ENCODE measurements around the gene BTBD3. TPM values are rescaled to one million over a fixed set of nuclear protein-coding genes. Genes with fewer than 3 reads are reported as not detected.
A peak's percentile ranks its signal among the peaks of the same experiment; 100 is the strongest.

The BTBD3 gene
- total RNA-seq, 6 experiments from 2014 or later, result 26.1 to 32.2 (median 29.5) TPM

DNA sequence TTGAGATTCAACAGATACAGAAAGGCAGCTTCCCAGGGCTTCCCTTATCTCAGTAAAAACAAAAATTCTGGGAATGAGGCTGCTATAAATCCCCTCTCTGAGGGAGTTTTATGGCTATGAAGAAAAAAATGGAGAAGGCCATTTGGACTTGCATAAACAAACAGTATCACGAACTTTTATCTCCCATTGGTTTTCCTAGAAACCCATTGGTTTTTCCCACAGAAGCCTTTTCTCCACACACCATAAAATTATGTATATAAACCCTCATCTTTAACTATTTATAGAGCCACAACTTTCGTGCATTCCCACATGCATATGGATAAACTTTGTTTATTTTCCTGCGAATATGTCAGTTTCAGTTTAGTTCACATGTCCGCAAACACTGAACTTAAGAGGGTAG lies 36.2 kb upstream of the BTBD3 start:
- no peak for DNase-seq
- H3K4me1 Mint-ChIP-seq (ENCODE audit: low read depth), result no peaks in the 10 kb centered on the region
- H3K27me3 Mint-ChIP-seq (ENCODE audit: insufficient read depth), result peaks cover 7% of the 10 kb centered on the region
- H3K9me3 Mint-ChIP-seq, result no peaks in the 10 kb centered on the region
- H3K36me3 Mint-ChIP-seq (ENCODE audit: low read depth), result no peaks in the 10 kb centered on the region
- TF ChIP-seq, protein P1, sequence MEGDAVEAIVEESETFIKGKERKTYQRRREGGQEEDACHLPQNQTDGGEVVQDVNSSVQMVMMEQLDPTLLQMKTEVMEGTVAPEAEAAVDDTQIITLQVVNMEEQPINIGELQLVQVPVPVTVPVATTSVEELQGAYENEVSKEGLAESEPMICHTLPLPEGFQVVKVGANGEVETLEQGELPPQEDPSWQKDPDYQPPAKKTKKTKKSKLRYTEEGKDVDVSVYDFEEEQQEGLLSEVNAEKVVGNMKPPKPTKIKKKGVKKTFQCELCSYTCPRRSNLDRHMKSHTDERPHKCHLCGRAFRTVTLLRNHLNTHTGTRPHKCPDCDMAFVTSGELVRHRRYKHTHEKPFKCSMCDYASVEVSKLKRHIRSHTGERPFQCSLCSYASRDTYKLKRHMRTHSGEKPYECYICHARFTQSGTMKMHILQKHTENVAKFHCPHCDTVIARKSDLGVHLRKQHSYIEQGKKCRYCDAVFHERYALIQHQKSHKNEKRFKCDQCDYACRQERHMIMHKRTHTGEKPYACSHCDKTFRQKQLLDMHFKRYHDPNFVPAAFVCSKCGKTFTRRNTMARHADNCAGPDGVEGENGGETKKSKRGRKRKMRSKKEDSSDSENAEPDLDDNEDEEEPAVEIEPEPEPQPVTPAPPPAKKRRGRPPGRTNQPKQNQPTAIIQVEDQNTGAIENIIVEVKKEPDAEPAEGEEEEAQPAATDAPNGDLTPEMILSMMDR (IDR thresholded peaks at IDR 0.05), result no peak
- no peak overlapping the region for H3K4me3 Mint-ChIP-seq
- no peak overlapping the region for H3K27ac Mint-ChIP-seq

DNA sequence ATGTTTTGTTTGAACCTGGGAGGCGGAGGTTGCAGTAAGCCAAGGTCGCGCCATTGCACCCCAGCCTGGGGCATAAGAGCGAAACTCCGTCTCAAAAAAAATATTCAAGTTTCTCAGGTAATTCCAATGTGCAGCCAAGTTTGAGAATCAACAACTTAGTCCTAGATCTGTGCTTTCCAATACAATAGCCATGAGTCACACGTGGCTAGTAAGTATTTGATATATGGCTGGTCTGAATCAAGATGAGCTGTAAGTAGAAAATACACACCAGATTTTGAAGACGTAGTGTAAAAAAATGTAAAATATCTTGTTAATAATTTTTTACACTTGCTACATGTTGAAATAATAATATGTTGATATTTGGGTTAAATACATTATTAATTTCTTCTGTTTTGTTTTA lies 35.0 kb upstream of the BTBD3 start:
- H3K9me3 Mint-ChIP-seq, result no peaks in the 10 kb centered on the region
- no peaks in the 10 kb centered on the region for H3K4me1 Mint-ChIP-seq (ENCODE audit: low read depth)
- peaks cover 4% of the 10 kb centered on the region for H3K27me3 Mint-ChIP-seq (ENCODE audit: insufficient read depth)
- H3K27ac Mint-ChIP-seq, result no peak overlapping the region
- DNase-seq, result no peak
- TF ChIP-seq, protein P1 (IDR thresholded peaks at IDR 0.05), result no peak
- no peaks in the 10 kb centered on the region for H3K36me3 Mint-ChIP-seq (ENCODE audit: low read depth)
- H3K4me3 Mint-ChIP-seq, result no peak overlapping the region

DNA sequence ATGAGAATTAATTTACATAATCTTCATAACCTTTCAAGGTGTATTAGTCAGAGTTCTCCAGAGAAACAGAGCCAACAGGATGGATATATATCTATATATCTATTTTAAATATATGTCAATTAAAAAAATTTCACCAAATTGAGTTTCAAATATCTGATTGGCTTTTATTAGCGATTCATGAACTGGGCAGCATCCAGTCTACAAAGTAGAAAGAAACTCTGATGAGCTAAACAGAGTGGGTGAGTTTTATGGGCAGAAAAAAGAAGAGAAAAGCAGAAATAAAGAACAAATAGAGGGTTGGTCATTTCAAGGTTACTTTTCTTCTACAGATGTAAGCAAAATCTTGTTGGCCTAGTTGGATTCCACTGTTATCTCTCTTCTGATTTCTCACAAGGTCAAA lies 29.0 kb upstream of the BTBD3 start:
- DNase-seq, result no peak
- Mint-ChIP-seq H3K4me1 (ENCODE audit: low read depth) (peaks cover 24% of the 10 kb centered on the region), H3K4me3 (no peak overlapping the region), H3K27me3 (ENCODE audit: insufficient read depth) (peaks cover 1% of the 10 kb centered on the region; the same call in 1 of the 2 replicates), H3K9me3 (no peaks in the 10 kb centered on the region), H3K36me3 (ENCODE audit: low read depth) (no peaks in the 10 kb centered on the region), H3K27ac (no peak overlapping the region)
- TF ChIP-seq, protein P1 (IDR thresholded peaks at IDR 0.05), result no peak

DNA sequence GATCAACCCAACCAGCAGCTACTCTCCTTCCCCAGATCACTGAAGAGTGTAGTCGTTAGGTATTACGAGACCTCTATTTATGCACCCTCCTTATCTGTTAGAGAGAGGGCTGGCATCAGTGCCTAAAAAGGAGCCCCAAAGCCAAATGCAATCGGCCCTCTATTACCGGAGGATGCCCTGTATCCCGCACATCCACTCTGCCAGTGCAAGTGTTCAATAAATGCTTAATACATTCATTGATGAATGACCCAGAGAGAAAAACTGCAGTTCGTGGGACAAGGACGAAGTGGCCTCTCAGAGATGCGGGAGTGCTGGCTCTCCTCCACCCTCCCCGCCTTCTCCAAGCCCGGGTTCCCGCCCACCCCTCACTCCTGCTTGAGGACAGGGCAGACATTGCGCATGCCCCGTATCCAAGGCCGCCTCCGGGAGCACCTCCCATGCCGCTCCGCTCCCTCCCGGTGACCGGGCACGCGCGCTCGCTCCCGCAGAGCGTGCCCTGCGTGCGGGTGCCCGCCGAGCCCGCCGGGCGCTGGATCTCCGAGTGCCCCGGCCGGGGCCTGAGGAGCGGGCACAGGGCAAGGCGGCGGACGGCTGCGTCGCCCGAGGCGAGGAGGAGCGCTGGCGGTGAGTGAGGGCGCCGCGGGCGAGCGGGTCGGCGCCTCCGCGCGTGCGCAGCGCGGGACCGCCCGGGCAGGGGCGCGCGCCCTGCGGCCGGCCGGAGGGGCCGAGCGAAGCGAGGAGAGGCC lies 27.2 kb upstream of the BTBD3 start:
- peaks cover 42% of the 10 kb centered on the region for H3K4me1 Mint-ChIP-seq (ENCODE audit: low read depth)
- H3K27me3 Mint-ChIP-seq (ENCODE audit: insufficient read depth), result peaks cover 1% of the 10 kb centered on the region; the same call in 1 of the 2 replicates
- H3K4me3 Mint-ChIP-seq, result peak overlapping the region; percentile 90
- no peak overlapping the region for H3K27ac Mint-ChIP-seq
- peaks cover 8% of the 10 kb centered on the region; the same call in 1 of the 2 replicates for H3K36me3 Mint-ChIP-seq (ENCODE audit: low read depth)
- no peaks in the 10 kb centered on the region for H3K9me3 Mint-ChIP-seq
- DNase-seq, result peak; percentile 79
- TF ChIP-seq, protein P1 (IDR thresholded peaks at IDR 0.05), result no peak

DNA sequence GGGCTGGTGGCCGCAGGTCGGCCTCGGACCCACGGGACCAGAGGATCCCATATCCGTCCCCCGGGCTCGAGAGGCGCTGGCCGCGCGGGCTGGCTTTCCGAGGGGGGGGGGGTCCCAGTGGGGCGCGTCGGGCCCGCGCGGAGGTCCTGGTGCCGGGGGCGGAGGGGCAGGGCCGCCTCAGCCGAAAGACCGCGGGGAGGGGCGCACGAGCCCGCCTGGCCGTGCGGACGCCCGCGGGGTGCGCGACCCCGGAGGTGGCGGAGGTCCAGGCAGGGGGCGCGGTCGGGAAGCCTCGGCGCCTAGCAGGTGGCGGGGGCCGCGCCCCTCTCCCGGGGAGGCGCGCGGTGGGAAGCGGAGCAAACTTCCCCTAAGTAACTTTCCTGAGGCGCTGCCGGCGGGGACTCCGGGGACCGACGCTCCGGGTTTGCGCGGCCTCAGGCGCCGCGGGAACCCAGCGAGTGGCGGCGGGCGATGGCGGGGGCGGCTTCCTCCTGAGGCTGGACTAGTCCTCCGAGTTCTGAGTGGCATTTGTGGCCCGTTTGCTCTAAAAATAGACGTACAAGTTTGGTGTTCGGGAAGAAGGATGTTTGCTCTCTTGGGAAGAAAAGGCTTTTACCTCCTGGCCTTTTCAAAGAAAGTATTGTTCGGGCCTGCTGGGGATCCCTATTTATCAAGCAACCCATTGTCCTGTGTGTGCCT lies 26.5 kb upstream of the BTBD3 start:
- TF ChIP-seq, protein P1 (IDR thresholded peaks at IDR 0.05), result no peak; the same call in 1 of the 2 replicates
- Mint-ChIP-seq H3K27ac (peak overlapping the region; percentile 90), H3K4me1 (ENCODE audit: low read depth) (peaks cover 50% of the 10 kb centered on the region), H3K4me3 (peak overlapping the region; percentile 91), H3K27me3 (ENCODE audit: insufficient read depth) (peaks cover 1% of the 10 kb centered on the region; the same call in 1 of the 2 replicates), H3K36me3 (ENCODE audit: low read depth) (peaks cover 9% of the 10 kb centered on the region; the same call in 1 of the 2 replicates), H3K9me3 (no peaks in the 10 kb centered on the region)
- DNase-seq, result peak; percentile 26
